Endothelial cell of umbilical vein (primary cell): ENCODE measurements around the gene CD33. TPM values are rescaled to one million over a fixed set of nuclear protein-coding genes. Genes with fewer than 3 reads are reported as not detected.

Experiments
- BruUV-seq: library from RNA; stranded (reverse); fragments of 400-500 nt; replicated peaks from 2 replicates; lab custom pipeline; 2021; lab: Mats Ljungman, UMichigan
- CTCF ChIA-PET: fragments of 300-600, 350-600 bp; sonication (Branson Sonifier 250); formaldehyde crosslinking; loops from one replicate; lab custom pipeline; 2021; ENCODE audit warnings: antibody characterized with exemption, inconsistent platforms; lab: Charles Lee
- POLR2A ChIA-PET: fragments of 300-600, 350-600 bp; sonication (Branson Sonifier 250); formaldehyde crosslinking; loops from one replicate; lab custom pipeline; 2021; ENCODE audit warnings: antibody characterized with exemption, inconsistent platforms; lab: Charles Lee
- DNase-seq: peaks from one replicate; pipeline ENCODE4 v3.0.0-alpha.2; 2011; ENCODE audit warnings: low read depth, low spot score
- FAIRE-seq: peaks from 2 replicates; lab custom pipeline; 2011; peaks lifted over from hg19 to GRCh38; lab: Jason Lieb, UNC
- H2AFZ ChIP-seq: 2 replicates; pipeline ENCODE4 v1.6.0; 2012; ENCODE audit warnings: low read depth, low read length, control low read depth, inconsistent platforms
- H3K27ac ChIP-seq: 2 replicates; pipeline ENCODE4 v1.5.1; 2011; ENCODE audit warnings: low read depth, mild to moderate bottlenecking, control low read depth, low read length, moderate library complexity; ENCODE audit not compliant: insufficient read depth
- H3K27me3 ChIP-seq, 2 experiments: 2 replicates each; pipeline versions ENCODE4 v1.6.0 to v1.6.1; 2011; ENCODE audit warnings: low read length in 2 of 2, mixed read lengths in 1 of 2; ENCODE audit not compliant: control insufficient read depth in 2 of 2, insufficient read depth in 2 of 2
- H3K36me3 ChIP-seq, 2 experiments: 2 replicates in 1 of 2; 3 replicates in 1 of 2; pipeline ENCODE4 v1.5.1; 2011; ENCODE audit warnings: low read length in 2 of 2, mild to moderate bottlenecking in 1 of 2, moderate library complexity in 1 of 2; ENCODE audit not compliant: control insufficient read depth in 2 of 2, insufficient read depth in 2 of 2; ENCODE audit errors: extremely low read depth in 1 of 2
- H3K4me1 ChIP-seq: 3 replicates; pipeline ENCODE4 v1.5.1; 2011; ENCODE audit warnings: mild to moderate bottlenecking, low read length; ENCODE audit not compliant: control insufficient read depth, insufficient read depth; ENCODE audit errors: extremely low read depth
- H3K4me2 ChIP-seq: 2 replicates; pipeline ENCODE4 v1.6.1; 2011; ENCODE audit warnings: low read length, control low read depth, mixed read lengths; ENCODE audit not compliant: insufficient read depth
- H3K4me3 ChIP-seq, 3 experiments: fragments of 200-600 bp in 1 of 3; sonication (generic), shearing (Covaris generic) in 1 of 3; replicated peaks in 1 of 3; 2 replicates each; pipeline ENCODE4 v1.5.1; 2011 to 2016; ENCODE audit warnings: control low read depth in 3 of 3, low read length in 3 of 3, mild to moderate bottlenecking in 2 of 3, inconsistent platforms in 1 of 3, low read depth in 1 of 3, moderate library complexity in 1 of 3; ENCODE audit not compliant: insufficient read depth in 1 of 3
- H3K79me2 ChIP-seq: 2 replicates; pipeline ENCODE4 v1.6.0; 2012; ENCODE audit warnings: low read length, inconsistent platforms; ENCODE audit not compliant: control insufficient read depth, insufficient read depth
- H3K9ac ChIP-seq: replicated peaks from 2 replicates; pipeline ENCODE3; 2011; ENCODE audit warnings: low read length, control low read depth; ENCODE audit not compliant: insufficient read depth; ENCODE audit errors: extremely low read depth
- H3K9me1 ChIP-seq: replicated peaks from 3 replicates; pipeline ENCODE4 v1.6.0; 2011; ENCODE audit warnings: mild to moderate bottlenecking, low read length; ENCODE audit not compliant: control insufficient read depth, insufficient read depth; ENCODE audit errors: extremely low read depth
- H3K9me3 ChIP-seq: replicated peaks from 2 replicates; pipeline ENCODE4 v1.5.1; 2012; ENCODE audit warnings: low read length, inconsistent platforms; ENCODE audit not compliant: control insufficient read depth, insufficient read depth
- H4K20me1 ChIP-seq: replicated peaks from 2 replicates; pipeline ENCODE3; 2011; ENCODE audit warnings: mild to moderate bottlenecking, low read length; ENCODE audit not compliant: control insufficient read depth, insufficient read depth; ENCODE audit errors: extremely low read depth
- FOS ChIP-seq: IDR thresholded peaks from 2 replicates; pipeline ENCODE4 v1.6.1; 2011; ENCODE audit warnings: mild to moderate bottlenecking, low read length, moderate library complexity, borderline replicate concordance; ENCODE audit not compliant: insufficient read depth
- GATA2 ChIP-seq: IDR thresholded peaks from 2 replicates; pipeline ENCODE4 v1.7.0; 2011; ENCODE audit warnings: low read depth, mild to moderate bottlenecking, moderate library complexity, mixed read lengths, low read length; ENCODE audit not compliant: insufficient read length, insufficient read depth
- JUN ChIP-seq: IDR thresholded peaks from 2 replicates; pipeline ENCODE4 v1.6.1; 2011; ENCODE audit warnings: borderline replicate concordance, low read depth; ENCODE audit not compliant: insufficient read length, insufficient read depth
- MYC ChIP-seq: IDR thresholded peaks from one replicate; pipeline ENCODE4 v1.6.1; 2011; ENCODE audit warnings: mild to moderate bottlenecking, low read depth, low read length
- dilution Hi-C: fragments of 300-500 bp; cut with MboI; formaldehyde crosslinking; loops from one replicate; pipeline ENCODE4 v1.15.0; 2019; ENCODE audit warnings: low sequenced_read_pairs; ENCODE audit not compliant: extremely low pct_ligation_motif_present
- intact Hi-C: fragments of 100-400 bp; cut with micrococcal nuclease; formaldehyde crosslinking; loops from one replicate; pipeline ENCODE4 v1.10.0; 2022
- polyA plus RNA-seq, 4 experiments: library from polyadenylated mRNA; depleted of rRNA in 3 of 4; stranded (reverse) in 3 of 4; unstranded in 1 of 4; fragments of >200 nt; gene quantifications; 2 replicates each; pipeline versions ENCODE4 v1.2.1 to v1.2.3, GENCODE V29; 2011 to 2012; ENCODE audit warnings: missing spikeins in 1 of 4
- total RNA-seq: library from RNA; stranded (reverse); gene quantifications from 2 replicates; pipeline ENCODE4 v1.2.3, GENCODE V29; 2021

The CD33 gene
- total and polyA plus RNA-seq, 2 donors (not counting 3 experiments of a cell fraction or from before 2014, with no cell fraction given) = not detected

DNA sequence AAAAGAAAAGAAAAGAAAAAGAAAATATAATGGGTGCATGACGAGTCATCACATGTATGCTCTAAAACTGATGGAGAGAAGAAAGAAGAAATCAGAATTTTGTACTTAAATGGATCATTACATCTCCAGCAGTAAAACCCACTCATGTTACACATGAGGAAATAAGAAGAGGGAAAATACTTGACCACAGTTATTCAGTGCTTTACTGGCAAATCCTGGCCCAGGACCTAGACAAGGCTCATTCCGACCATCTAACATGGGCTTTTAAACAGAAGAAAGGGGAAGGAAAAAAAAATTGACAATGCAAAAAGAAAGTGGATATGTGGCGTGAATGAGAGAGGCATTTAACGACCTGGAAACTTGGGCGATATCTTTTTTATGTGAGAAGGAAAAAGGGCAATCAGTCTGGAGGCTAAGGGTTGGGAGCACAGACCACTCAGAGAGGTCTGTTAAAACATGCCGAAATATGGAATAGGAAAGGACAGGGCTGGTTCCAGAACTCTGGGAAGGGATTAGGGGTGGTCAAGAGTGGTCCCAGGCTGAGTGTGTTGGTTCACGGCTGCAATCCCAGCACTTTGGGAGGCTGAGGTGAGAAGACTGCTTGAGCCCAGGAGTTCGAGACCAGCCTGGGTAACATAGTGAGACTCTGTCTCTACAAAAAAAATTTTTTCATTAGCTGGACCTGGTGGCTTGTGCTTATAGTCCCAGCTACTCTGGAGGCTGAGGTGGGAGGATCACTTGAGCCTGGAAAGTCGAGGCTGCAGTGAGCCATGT lies 27.6 kb downstream of the CD33 start:
- Histone ChIP-seq H3K4me3 (no peak overlapping the region), H3K27ac (no peak overlapping the region), H3K4me1 (no peaks in the 10 kb centered on the region), H3K9me3 (no peaks in the 10 kb centered on the region), H4K20me1 (no peaks in the 10 kb centered on the region), H3K36me3 (no peaks in the 10 kb centered on the region), H2AFZ (no peak overlapping the region), H3K9me1 (no peaks in the 10 kb centered on the region), H3K27me3 (no peaks in the 10 kb centered on the region), H3K4me2 (no peak overlapping the region), H3K9ac (no peak overlapping the region), H3K79me2 (no peaks in the 10 kb centered on the region)
- BruUV-seq = no TSS peak
- dilution Hi-C loops (no loop called here), intact Hi-C loops (no loop called here)
- TF ChIP-seq GATA2 (no peak), JUN (no peak), FOS (no peak), MYC (no peak)
- CTCF ChIA-PET = no interaction called here
- DNase-seq = no peak
- FAIRE-seq = no peak
- POLR2A ChIA-PET = no interaction called here

DNA sequence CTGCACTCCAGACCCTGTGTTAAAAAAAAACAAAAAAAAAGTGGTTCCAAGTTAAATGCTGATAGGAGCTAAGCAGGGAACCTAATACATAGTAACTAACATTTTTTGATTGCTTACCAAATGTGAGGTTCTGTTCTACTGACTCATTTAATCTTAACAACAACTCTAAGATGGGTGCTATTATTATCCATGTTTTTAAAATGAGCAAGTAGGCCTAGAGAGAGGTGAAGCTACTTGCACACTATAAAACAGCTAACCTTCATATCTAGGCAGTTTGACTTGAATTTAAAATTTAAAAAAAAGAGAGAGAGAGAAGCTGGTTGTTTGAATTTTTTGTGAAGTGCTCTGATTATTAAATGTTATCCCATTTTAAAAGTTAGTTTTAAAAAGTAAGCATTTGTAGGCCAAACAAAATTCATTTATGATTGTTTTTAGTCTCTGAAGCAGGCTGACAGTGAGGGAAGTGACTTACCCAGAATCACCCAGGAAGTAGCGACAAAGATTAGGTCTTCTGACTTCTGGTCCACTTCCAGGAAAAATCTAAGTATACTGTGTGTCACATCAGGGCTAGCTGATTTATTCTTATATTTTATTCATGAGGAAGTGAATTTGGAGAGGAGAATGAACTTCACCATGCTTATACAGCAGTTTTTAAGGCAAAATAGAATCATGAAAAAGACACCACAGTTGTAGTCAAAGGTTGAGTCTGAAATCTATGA lies 28.4 kb downstream of the CD33 start:
- Histone ChIP-seq H3K9ac (no peak overlapping the region), H3K36me3 (no peaks in the 10 kb centered on the region), H3K9me1 (no peaks in the 10 kb centered on the region), H3K4me3 (no peak overlapping the region), H4K20me1 (no peaks in the 10 kb centered on the region), H3K4me2 (no peak overlapping the region), H3K9me3 (no peaks in the 10 kb centered on the region), H3K27ac (no peak overlapping the region), H2AFZ (no peak overlapping the region), H3K79me2 (no peaks in the 10 kb centered on the region), H3K4me1 (no peaks in the 10 kb centered on the region), H3K27me3 (no peaks in the 10 kb centered on the region)
- DNase-seq = no peak
- FAIRE-seq = no peak
- no TSS peak for BruUV-seq
- no peak for TF ChIP-seq GATA2
- POLR2A ChIA-PET = no interaction called here
- intact Hi-C loops = no loop called here
- CTCF ChIA-PET = no interaction called here
- dilution Hi-C loops = no loop called here
